Ramos (cell line): Measurements from ENCODE around the gene PRDM2.

Experiments
- in situ Hi-C: fragments of 300-500 bp; cut with MboI; formaldehyde crosslinking; loops from one replicate; pipeline ENCODE4 v1.14.3; 2022; ENCODE audit warnings: low sequenced_read_pairs; ENCODE audit not compliant: unreplicated experiment

Gene PRDM2

GRCh38 chr1:13761883-13762282 is 61.9 kb downstream of the PRDM2 start:
- in situ Hi-C loops: no loop called here

DNA sequence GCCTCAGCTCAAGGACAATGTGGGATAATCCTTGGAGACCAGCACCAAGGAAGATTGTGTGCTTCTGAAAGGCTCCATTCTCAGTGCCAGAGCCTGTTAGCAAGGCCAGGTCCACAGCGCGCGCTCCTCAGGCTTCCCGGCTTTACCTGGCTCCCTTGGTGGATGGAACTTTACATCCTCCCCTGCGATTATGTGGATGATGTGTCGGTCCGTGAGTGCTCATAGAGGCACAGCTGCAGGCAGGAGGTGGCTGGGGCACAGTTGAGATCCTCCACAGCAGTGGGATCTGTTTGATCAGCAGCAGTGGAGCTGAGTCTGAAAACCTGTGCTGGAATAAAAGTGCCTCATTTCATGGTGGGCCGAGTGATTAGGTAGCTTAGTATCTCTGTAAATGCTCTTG is 62.7 kb downstream of the PRDM2 start:
- in situ Hi-C loops: no loop called here

- in situ Hi-C loops: no loop called here
Measured at GRCh38 chr1:13763222-13763621, 63.2 kb downstream of the PRDM2 start.

DNA sequence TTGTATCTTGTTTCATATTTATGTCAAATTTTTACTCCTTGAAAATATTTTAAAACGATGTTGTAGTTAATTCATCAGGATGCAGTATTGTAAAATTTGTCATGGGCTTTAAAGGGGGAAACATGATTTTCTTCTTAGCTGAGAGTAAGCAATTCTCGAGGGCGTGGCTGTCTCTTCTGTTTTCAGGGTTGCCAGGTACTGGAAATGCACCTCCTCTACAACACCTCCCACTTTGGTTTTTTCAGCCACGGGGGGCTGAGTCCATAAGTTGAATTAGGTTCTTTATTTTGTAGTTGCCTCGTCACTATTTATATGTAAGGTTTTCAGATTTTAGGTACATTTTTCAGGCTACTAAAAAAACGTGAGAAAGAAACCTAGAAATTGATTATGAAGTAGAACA is 64.0 kb downstream of the PRDM2 start:
- in situ Hi-C loops: no loop called here

- in situ Hi-C loops: no loop called here
Measured at GRCh38 chr1:13764588-13765332, 64.8 kb downstream of the PRDM2 start.

- in situ Hi-C loops: no loop called here
Measured at GRCh38 chr1:13766592-13767564, 66.9 kb downstream of the PRDM2 start.

GRCh38 chr1:13769212-13769611 is 69.2 kb downstream of the PRDM2 start:
- in situ Hi-C loops: no loop called here

DNA sequence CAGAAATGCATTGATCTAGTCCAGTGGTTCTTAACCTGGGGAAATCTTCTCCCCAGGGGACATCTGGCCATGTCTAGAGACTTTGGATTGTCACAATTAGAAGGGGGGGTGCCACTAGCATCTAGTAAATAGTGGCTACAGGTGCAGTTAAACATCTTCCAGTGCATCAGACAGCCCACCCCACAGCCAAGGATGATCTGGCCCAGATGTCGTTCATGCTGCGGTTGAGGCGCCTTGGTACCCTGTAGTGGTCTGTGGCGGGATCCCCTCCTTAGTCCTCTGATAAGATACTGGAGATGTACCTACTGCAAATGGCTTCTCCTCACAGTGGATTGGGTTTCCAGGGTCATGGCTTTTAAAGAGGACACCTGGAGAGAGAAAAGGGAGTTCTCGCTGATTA is 69.8 kb downstream of the PRDM2 start:
- in situ Hi-C loops: no loop called here

DNA sequence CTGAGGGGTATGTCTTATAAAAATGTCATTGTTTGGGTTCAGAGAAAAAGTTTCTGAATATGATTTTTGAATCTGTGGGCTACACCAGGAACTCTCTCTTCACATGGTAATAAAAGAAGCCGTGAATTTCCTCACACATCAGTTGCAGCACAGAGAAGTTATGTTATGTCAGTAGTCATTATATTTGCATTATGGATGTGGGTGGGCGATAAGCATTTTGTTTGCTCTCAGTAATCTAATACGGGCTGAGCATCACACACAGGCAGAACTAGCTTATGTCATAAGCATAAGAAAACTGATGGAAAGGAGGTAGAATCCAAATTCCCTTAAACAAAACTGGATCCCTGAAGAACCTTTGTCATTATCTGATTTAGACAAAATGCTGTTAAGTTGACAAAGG is 70.8 kb downstream of the PRDM2 start:
- in situ Hi-C loops: no loop called here

GRCh38 chr1:13771745-13772144 is 71.8 kb downstream of the PRDM2 start:
- in situ Hi-C loops: no loop called here

DNA sequence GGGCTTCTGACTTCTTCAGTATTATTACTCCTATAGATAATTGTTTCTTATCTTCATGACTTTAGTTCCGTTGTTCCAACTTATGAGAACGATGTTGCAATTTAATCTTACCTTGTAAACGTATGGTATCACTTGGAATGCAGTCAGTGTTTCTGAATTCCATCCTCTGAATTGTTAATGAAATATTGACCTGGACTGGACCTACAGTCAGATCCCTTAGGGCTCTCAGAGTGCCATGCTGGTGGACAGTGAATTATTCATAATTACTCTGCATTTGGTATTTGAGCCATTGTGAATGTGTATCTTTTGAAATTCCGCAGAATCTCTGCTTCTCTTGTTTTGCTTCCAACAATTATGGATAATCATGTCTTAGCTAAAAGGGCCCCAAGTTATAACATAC is 72.3 kb downstream of the PRDM2 start:
- in situ Hi-C loops: no loop called here

DNA sequence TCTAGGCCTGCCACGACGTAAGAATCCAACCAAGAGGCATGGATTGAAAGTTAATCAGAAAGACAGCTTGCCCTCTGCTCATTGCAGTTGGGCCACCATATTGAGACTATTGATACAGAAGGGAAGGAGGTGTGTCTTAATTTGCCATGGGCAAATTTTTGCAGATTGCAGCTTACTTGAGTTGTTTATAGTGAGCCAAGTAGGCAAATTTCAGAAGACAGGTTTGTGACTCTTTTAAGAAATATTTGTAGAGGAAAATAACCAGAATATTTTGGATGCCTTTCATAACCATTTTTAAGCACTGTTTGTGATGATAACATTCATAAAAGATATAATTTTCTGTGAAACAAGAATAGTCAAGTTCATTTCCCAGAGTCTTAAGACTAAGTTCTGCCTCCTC is 74.1 kb downstream of the PRDM2 start:
- in situ Hi-C loops: no loop called here

DNA sequence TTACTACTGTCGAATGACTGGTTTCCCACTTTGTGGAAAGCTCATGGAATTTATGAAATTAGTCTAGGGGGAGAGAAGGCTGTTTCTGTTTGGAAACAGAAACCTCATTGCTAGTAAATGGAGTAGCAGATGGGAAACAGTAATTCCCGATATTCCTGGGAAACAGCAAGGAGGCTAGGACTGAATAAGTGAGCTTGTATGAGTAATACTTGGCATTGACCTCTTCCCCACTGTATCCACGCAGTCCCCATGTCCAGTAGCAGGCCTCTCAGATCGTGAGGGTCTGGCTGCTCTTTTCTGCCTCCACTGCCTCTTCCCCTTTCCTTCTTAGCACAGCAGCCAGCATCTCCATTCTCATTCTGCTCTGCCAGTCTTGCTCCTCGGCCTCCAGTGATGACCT is 75.5 kb downstream of the PRDM2 start:
- in situ Hi-C loops: no loop called here

GRCh38 chr1:13775916-13776315 is 75.9 kb downstream of the PRDM2 start:
- in situ Hi-C loops: no loop called here

DNA sequence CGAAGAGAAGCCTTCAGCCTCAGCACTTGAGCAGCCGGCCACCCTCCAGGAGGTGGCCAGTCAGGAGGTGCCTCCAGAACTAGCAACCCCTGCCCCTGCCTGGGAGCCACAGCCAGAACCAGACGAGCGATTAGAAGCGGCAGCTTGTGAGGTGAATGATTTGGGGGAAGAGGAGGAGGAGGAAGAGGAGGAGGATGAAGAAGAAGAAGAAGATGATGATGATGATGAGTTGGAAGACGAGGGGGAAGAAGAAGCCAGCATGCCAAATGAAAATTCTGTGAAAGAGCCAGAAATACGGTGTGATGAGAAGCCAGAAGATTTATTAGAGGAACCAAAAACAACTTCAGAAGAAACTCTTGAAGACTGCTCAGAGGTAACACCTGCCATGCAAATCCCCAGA is 78.4 kb downstream of the PRDM2 start:
- in situ Hi-C loops: no loop called here

- in situ Hi-C loops: no loop called here
Measured at GRCh38 chr1:13779930-13780329, 79.9 kb downstream of the PRDM2 start.

GRCh38 chr1:13780780-13781179 is 80.8 kb downstream of the PRDM2 start:
- in situ Hi-C loops: no loop called here

GRCh38 chr1:13781228-13781627 is 81.2 kb downstream of the PRDM2 start:
- in situ Hi-C loops: no loop called here

- in situ Hi-C loops: no loop called here
Measured at GRCh38 chr1:13781907-13782633, 82.1 kb downstream of the PRDM2 start.

- in situ Hi-C loops: no loop called here
Measured at GRCh38 chr1:13782634-13783360, 82.8 kb downstream of the PRDM2 start.
